ENCODE data around the gene MGA.

Gene MGA

GRCh38 chr15:41689083-41689482 lies 28.9 kb downstream of the MGA start:
- TF ChIP-seq, protein P1, sequence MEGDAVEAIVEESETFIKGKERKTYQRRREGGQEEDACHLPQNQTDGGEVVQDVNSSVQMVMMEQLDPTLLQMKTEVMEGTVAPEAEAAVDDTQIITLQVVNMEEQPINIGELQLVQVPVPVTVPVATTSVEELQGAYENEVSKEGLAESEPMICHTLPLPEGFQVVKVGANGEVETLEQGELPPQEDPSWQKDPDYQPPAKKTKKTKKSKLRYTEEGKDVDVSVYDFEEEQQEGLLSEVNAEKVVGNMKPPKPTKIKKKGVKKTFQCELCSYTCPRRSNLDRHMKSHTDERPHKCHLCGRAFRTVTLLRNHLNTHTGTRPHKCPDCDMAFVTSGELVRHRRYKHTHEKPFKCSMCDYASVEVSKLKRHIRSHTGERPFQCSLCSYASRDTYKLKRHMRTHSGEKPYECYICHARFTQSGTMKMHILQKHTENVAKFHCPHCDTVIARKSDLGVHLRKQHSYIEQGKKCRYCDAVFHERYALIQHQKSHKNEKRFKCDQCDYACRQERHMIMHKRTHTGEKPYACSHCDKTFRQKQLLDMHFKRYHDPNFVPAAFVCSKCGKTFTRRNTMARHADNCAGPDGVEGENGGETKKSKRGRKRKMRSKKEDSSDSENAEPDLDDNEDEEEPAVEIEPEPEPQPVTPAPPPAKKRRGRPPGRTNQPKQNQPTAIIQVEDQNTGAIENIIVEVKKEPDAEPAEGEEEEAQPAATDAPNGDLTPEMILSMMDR (IDR thresholded peaks at IDR 0.05; ENCODE audit: poor library complexity, severe bottlenecking): no peak
- no peak overlapping the region for H3K4me3 ChIP-seq (ENCODE audit: severe bottlenecking)
- ATAC-seq (ENCODE audit: low read depth) (no peak), DNase-seq (ENCODE audit: low spot score) (no peak)
- no peak overlapping the region for H3K27ac ChIP-seq (ENCODE audit: poor library complexity, severe bottlenecking)
- H3K4me1 ChIP-seq (ENCODE audit: insufficient read depth, poor library complexity, severe bottlenecking): peaks cover 6% of the 10 kb centered on the region
- H3K36me3 ChIP-seq (ENCODE audit: low read depth): peaks cover 6% of the 10 kb centered on the region; the same call in 1 of the 2 replicates
- H3K27me3 ChIP-seq (ENCODE audit: insufficient read depth, poor library complexity, severe bottlenecking): no peaks in the 10 kb centered on the region
- H3K9me3 ChIP-seq (ENCODE audit: severe bottlenecking): no peaks in the 10 kb centered on the region

DNA sequence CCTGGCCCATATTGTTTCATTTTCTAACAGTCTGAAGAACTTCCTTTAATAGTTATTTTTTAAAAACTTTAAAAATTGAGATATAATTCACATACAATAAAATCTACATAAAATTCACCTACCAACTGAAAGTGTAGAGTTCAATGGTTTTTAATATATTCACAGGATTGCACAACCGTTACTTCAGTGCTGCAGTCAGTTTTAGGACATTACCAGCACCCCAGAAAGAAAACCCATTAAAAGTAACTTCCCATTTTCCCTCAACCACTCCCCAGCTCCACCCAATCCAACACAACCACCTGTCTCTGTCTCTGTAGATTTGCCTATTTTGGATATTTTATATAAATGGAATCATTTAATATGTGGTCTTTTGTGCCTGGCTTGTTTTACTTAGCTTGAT lies 29.6 kb downstream of the MGA start:
- ATAC-seq (ENCODE audit: low read depth) (no peak), DNase-seq (ENCODE audit: low spot score) (no peak)
- no peaks in the 10 kb centered on the region for H3K9me3 ChIP-seq (ENCODE audit: severe bottlenecking)
- TF ChIP-seq, protein P1 (IDR thresholded peaks at IDR 0.05; ENCODE audit: poor library complexity, severe bottlenecking): no peak
- H3K27ac ChIP-seq (ENCODE audit: poor library complexity, severe bottlenecking): no peak overlapping the region
- no peaks in the 10 kb centered on the region for H3K27me3 ChIP-seq (ENCODE audit: insufficient read depth, poor library complexity, severe bottlenecking)
- H3K4me3 ChIP-seq (ENCODE audit: severe bottlenecking): no peak overlapping the region
- peaks cover 6% of the 10 kb centered on the region for H3K4me1 ChIP-seq (ENCODE audit: insufficient read depth, poor library complexity, severe bottlenecking)
- no peaks in the 10 kb centered on the region for H3K36me3 ChIP-seq (ENCODE audit: low read depth)

- H3K27me3 ChIP-seq (ENCODE audit: insufficient read depth, poor library complexity, severe bottlenecking): no peaks in the 10 kb centered on the region
- TF ChIP-seq, protein P1 (IDR thresholded peaks at IDR 0.05; ENCODE audit: poor library complexity, severe bottlenecking): no peak
- H3K9me3 ChIP-seq (ENCODE audit: severe bottlenecking): no peaks in the 10 kb centered on the region
- DNase-seq (ENCODE audit: low spot score) (no peak), ATAC-seq (ENCODE audit: low read depth) (no peak)
- no peak overlapping the region for H3K4me3 ChIP-seq (ENCODE audit: severe bottlenecking)
- H3K4me1 ChIP-seq (ENCODE audit: insufficient read depth, poor library complexity, severe bottlenecking): peaks cover 6% of the 10 kb centered on the region
- no peak overlapping the region for H3K27ac ChIP-seq (ENCODE audit: poor library complexity, severe bottlenecking)
- peaks cover 5% of the 10 kb centered on the region for H3K36me3 ChIP-seq (ENCODE audit: low read depth)
These were observed 30.4 kb downstream of the MGA start for GRCh38 chr15:41690636-41691035.

DNA sequence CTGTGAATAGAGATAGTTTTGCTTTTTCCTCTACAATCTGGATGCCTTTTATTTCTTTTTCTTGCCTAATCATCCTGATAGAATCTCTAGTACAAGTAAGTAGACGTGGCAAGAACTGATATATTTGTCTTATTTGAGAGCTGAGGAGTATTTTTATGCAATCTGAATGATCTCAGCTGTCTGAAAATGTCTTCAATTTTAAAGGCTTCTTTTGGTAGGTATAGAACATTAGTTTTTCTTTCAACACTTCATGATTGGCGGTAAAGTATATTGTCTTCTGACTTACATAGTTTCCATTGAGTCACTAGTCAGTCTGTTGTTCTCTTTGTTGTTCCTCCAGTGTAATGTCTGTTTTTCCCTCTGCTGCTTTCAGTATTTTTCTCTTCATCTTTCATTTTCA lies 31.3 kb downstream of the MGA start:
- H3K4me3 ChIP-seq (ENCODE audit: severe bottlenecking): no peak overlapping the region
- H3K36me3 ChIP-seq (ENCODE audit: low read depth): peaks cover 14% of the 10 kb centered on the region
- H3K27me3 ChIP-seq (ENCODE audit: insufficient read depth, poor library complexity, severe bottlenecking): no peaks in the 10 kb centered on the region
- H3K9me3 ChIP-seq (ENCODE audit: severe bottlenecking): no peaks in the 10 kb centered on the region
- no peak for DNase-seq (ENCODE audit: low spot score)
- ATAC-seq (ENCODE audit: low read depth): 0 out of 3 replicates have a peak, but pooled peaks have one; percentile 53
- H3K27ac ChIP-seq (ENCODE audit: poor library complexity, severe bottlenecking): no peak overlapping the region
- H3K4me1 ChIP-seq (ENCODE audit: insufficient read depth, poor library complexity, severe bottlenecking): peaks cover 6% of the 10 kb centered on the region
- TF ChIP-seq, protein P1 (IDR thresholded peaks at IDR 0.05; ENCODE audit: poor library complexity, severe bottlenecking): no peak

DNA sequence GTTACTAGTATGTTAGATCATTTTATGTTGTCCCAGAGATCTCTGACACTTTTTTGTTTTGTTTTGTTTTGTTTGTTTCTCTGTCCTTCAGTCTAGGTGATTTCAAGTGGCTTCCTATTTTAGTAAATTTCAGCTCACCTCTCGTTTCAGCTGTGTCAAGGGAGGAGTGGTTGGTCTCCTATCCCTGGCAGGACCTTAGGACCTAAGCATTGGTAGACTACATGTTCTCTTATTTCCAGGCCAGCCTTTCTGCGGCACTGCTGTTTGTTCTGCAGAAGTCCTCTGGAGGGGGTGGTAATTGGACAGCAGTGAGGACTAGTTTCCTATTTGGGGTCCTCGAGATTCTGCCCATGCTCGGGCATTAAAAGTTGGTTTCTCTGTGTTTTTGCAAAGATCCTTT lies 31.8 kb downstream of the MGA start:
- Histone ChIP-seq H3K9me3 (ENCODE audit: severe bottlenecking) (no peaks in the 10 kb centered on the region), H3K4me1 (ENCODE audit: insufficient read depth, poor library complexity, severe bottlenecking) (peaks cover 6% of the 10 kb centered on the region), H3K4me3 (ENCODE audit: severe bottlenecking) (no peak overlapping the region), H3K27me3 (ENCODE audit: insufficient read depth, poor library complexity, severe bottlenecking) (no peaks in the 10 kb centered on the region), H3K36me3 (ENCODE audit: low read depth) (peaks cover 20% of the 10 kb centered on the region), H3K27ac (ENCODE audit: poor library complexity, severe bottlenecking) (no peak overlapping the region)
- TF ChIP-seq, protein P1 (IDR thresholded peaks at IDR 0.05; ENCODE audit: poor library complexity, severe bottlenecking): no peak
- DNase-seq (ENCODE audit: low spot score) (no peak), ATAC-seq (ENCODE audit: low read depth) (no peak)

Measured in RWPE2 (cell line).